Measurements from ENCODE around the gene C19orf67. TPM values are rescaled to one million over a fixed set of nuclear protein-coding genes. Genes with fewer than 3 reads are reported as not detected.

Gene C19orf67
- total RNA-seq, 1 experiment from 2014 or later, result not detected

- no peaks in the 10 kb centered on the region for H3K4me1 Mint-ChIP-seq (ENCODE audit: low read depth, unreplicated experiment)
- H3K36me3 ChIP-seq (ENCODE audit: control insufficient read depth, insufficient read depth, low read length), result no peaks in the 10 kb centered on the region
- DNase-seq, result no peak
- no peaks in the 10 kb centered on the region for H3K27me3 ChIP-seq (replicated peaks; ENCODE audit: control insufficient read depth, insufficient read depth, low read length)
- no peaks in the 10 kb centered on the region for H3K36me3 Mint-ChIP-seq (ENCODE audit: insufficient read depth, unreplicated experiment)
- TF ChIP-seq CTCF (IDR thresholded peaks at IDR 0.05; ENCODE audit: insufficient read depth in 1 of 2, low read depth in 1 of 2, low read length in 1 of 2, severe bottlenecking in 1 of 2, unreplicated experiment in 1 of 2), result no peak
- ChIA-PET CTCF (no interaction called here), POLR2A (interaction anchor here (0.6 kb wide), 2 partner anchors 31 kb away, joined by 4 to 5 read pairs; no protein-coding TSS in a partner anchor)
- H3K4me3 ChIP-seq (ENCODE audit: low read depth, low read length), result no peak overlapping the region
- H3K4me1 ChIP-seq, result no peaks in the 10 kb centered on the region
- H3K9me3 Mint-ChIP-seq (ENCODE audit: unreplicated experiment), result no peaks in the 10 kb centered on the region
- no TSS peak for BruUV-seq (replicated peaks)
- no peaks in the 10 kb centered on the region for H3K9me3 ChIP-seq
- no peak overlapping the region for H3K4me3 Mint-ChIP-seq (ENCODE audit: unreplicated experiment)
- no peaks in the 10 kb centered on the region for H3K27me3 Mint-ChIP-seq (ENCODE audit: insufficient read depth, unreplicated experiment)
- no peak overlapping the region for H3K27ac Mint-ChIP-seq (ENCODE audit: unreplicated experiment)
- intact Hi-C loops (cut with micrococcal nuclease; ENCODE audit: unreplicated experiment), result no loop called here
Observed at GRCh38 chr19:14111486-14111885, 25.9 kb upstream of the C19orf67 start.

- CTCF ChIA-PET, result no interaction called here
- no peaks in the 10 kb centered on the region for H3K4me1 ChIP-seq
- Mint-ChIP-seq H3K4me3 (ENCODE audit: unreplicated experiment) (no peak overlapping the region), H3K4me1 (ENCODE audit: low read depth, unreplicated experiment) (no peaks in the 10 kb centered on the region), H3K27me3 (ENCODE audit: insufficient read depth, unreplicated experiment) (no peaks in the 10 kb centered on the region), H3K27ac (ENCODE audit: unreplicated experiment) (no peak overlapping the region), H3K36me3 (ENCODE audit: insufficient read depth, unreplicated experiment) (no peaks in the 10 kb centered on the region), H3K9me3 (ENCODE audit: unreplicated experiment) (no peaks in the 10 kb centered on the region)
- POLR2A ChIA-PET, result interaction anchor here (0.6 kb wide), 1 partner anchor 30 kb away, joined by 4 read pairs; no protein-coding TSS in a partner anchor
- no TSS peak for BruUV-seq (replicated peaks)
- intact Hi-C loops (cut with micrococcal nuclease; ENCODE audit: unreplicated experiment), result no loop called here
- H3K9me3 ChIP-seq, result no peaks in the 10 kb centered on the region
- no peaks in the 10 kb centered on the region for H3K27me3 ChIP-seq (replicated peaks; ENCODE audit: control insufficient read depth, insufficient read depth, low read length)
- no peak for TF ChIP-seq CTCF (IDR thresholded peaks at IDR 0.05; ENCODE audit: insufficient read depth in 1 of 2, low read depth in 1 of 2, low read length in 1 of 2, severe bottlenecking in 1 of 2, unreplicated experiment in 1 of 2)
- DNase-seq, result no peak
- H3K4me3 ChIP-seq (ENCODE audit: low read depth, low read length), result no peak overlapping the region
- H3K36me3 ChIP-seq (ENCODE audit: control insufficient read depth, insufficient read depth, low read length), result no peaks in the 10 kb centered on the region
Observed at GRCh38 chr19:14110650-14111049, 25.1 kb upstream of the C19orf67 start.

- TF ChIP-seq CTCF (IDR thresholded peaks at IDR 0.05; ENCODE audit: insufficient read depth in 1 of 2, low read depth in 1 of 2, low read length in 1 of 2, severe bottlenecking in 1 of 2, unreplicated experiment in 1 of 2), result no peak
- Mint-ChIP-seq H3K4me1 (ENCODE audit: low read depth, unreplicated experiment) (no peaks in the 10 kb centered on the region), H3K4me3 (ENCODE audit: unreplicated experiment) (no peak overlapping the region), H3K36me3 (ENCODE audit: insufficient read depth, unreplicated experiment) (no peaks in the 10 kb centered on the region), H3K9me3 (ENCODE audit: unreplicated experiment) (no peaks in the 10 kb centered on the region), H3K27me3 (ENCODE audit: insufficient read depth, unreplicated experiment) (no peaks in the 10 kb centered on the region), H3K27ac (ENCODE audit: unreplicated experiment) (no peak overlapping the region)
- Histone ChIP-seq H3K27me3 (replicated peaks; ENCODE audit: control insufficient read depth, insufficient read depth, low read length) (no peaks in the 10 kb centered on the region), H3K4me3 (ENCODE audit: low read depth, low read length) (no peak overlapping the region), H3K4me1 (no peaks in the 10 kb centered on the region), H3K9me3 (no peaks in the 10 kb centered on the region), H3K36me3 (ENCODE audit: control insufficient read depth, insufficient read depth, low read length) (no peaks in the 10 kb centered on the region)
- ChIA-PET POLR2A (no interaction called here), CTCF (no interaction called here)
- BruUV-seq (replicated peaks), result no TSS peak
- intact Hi-C loops (cut with micrococcal nuclease; ENCODE audit: unreplicated experiment), result no loop called here
- no peak for DNase-seq
Observed at GRCh38 chr19:14107581-14108461, 22.2 kb upstream of the C19orf67 start.
